ENCODE data around the gene SLC35F3.

DNA sequence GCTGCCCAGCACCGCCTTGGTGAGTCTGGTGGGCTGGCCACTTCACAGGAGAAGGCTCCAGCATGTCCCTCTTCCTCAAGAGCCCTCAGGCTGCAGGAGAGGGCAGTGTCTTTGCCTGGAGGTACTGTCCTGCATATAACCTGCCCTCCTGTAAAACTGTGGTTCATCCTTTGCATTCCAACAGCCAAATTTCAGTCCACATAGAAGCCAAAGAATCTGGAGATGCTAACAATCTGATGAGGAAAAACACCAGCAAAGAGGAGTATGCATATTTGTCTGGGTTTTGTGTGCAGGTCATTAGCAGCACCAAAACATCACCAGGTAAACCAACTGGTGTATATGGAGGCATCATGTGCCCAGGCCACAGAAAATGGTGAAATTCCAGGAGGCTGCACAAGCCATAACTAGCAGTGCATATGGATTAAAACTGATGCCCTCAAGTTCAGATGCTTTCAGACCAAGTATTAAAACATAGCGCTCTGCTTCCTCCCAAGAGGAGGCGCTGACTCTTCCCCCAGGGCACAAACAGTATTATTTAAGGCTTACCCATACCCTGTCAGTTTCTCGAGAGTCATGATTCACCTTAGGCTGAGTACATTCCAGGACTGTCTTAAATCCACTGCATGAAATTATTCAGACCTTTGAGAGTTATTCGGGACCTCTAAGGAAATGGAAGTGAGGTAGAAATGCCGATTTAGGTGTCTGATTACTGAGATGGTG lies 318.2 kb downstream of the SLC35F3 start:
- TF ChIP-seq, protein P1, sequence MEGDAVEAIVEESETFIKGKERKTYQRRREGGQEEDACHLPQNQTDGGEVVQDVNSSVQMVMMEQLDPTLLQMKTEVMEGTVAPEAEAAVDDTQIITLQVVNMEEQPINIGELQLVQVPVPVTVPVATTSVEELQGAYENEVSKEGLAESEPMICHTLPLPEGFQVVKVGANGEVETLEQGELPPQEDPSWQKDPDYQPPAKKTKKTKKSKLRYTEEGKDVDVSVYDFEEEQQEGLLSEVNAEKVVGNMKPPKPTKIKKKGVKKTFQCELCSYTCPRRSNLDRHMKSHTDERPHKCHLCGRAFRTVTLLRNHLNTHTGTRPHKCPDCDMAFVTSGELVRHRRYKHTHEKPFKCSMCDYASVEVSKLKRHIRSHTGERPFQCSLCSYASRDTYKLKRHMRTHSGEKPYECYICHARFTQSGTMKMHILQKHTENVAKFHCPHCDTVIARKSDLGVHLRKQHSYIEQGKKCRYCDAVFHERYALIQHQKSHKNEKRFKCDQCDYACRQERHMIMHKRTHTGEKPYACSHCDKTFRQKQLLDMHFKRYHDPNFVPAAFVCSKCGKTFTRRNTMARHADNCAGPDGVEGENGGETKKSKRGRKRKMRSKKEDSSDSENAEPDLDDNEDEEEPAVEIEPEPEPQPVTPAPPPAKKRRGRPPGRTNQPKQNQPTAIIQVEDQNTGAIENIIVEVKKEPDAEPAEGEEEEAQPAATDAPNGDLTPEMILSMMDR (IDR thresholded peaks at IDR 0.05), result no peak
- TF ChIP-seq RFX5 (IDR thresholded peaks at IDR 0.05; ENCODE audit: low read length) (no peak), POLR2AphosphoS5 (IDR thresholded peaks at IDR 0.05; ENCODE audit: low read depth, low read length) (no peak), FOXJ3 (CRISPR knock-in tag; IDR thresholded peaks at IDR 0.05) (no peak), NRF1 (IDR thresholded peaks at IDR 0.05; ENCODE audit: low read depth, low read length) (no peak), GABPA (IDR thresholded peaks at IDR 0.05; ENCODE audit: low read depth) (no peak), USF1 (IDR thresholded peaks at IDR 0.05; ENCODE audit: borderline replicate concordance, low read depth) (no peak), NFIC (IDR thresholded peaks at IDR 0.05; ENCODE audit: borderline replicate concordance) (no peak), GATA2 (CRISPR knock-in tag; IDR thresholded peaks at IDR 0.05) (no peak)

Data from SK-N-SH (cell line).